H4 (cell line): ENCODE data around the gene CALN1. TPM values are rescaled to one million over a fixed set of nuclear protein-coding genes. Genes with fewer than 3 reads are reported as not detected.
"Not testable (repeated sequence)": the region's sequence is repeated elsewhere in the genome, so short reads cannot be mapped to it uniquely, and the experiment has no call there.

ENCODE experiments used
- DNase-seq: peaks from one replicate; pipeline ENCODE4 v3.0.0-alpha.2; 2015; ENCODE audit warnings: low spot score
- total RNA-seq: library from RNA; depleted of rRNA; stranded (reverse); fragments of >200 nt; shearing (Covaris generic); gene quantifications from 2 replicates; pipeline ENCODE4 v1.2.3, GENCODE V29; 2014

CALN1 gene
- total RNA-seq, 1 experiment from 2014 or later = 6.5 TPM

DNA sequence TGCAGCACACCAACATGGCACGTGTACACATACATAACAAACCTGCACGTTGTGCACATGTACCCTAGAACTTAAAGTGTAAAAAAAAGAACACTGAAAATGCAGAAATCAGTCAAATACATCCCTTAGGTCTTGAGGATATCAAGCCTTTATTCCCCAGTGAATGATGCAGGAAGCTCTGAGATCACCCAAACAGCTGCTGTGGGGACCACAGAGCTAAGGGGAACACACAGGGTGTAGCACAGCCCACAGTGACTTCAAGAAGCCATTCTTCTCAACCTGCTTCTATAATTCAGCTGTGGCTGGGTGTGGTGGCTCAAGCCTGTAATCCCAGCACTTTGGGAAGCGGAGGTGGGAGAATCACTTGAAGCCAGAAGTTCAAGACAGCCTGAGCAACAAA is 314.9 kb downstream of the CALN1 start:
- DNase-seq = no peak

DNA sequence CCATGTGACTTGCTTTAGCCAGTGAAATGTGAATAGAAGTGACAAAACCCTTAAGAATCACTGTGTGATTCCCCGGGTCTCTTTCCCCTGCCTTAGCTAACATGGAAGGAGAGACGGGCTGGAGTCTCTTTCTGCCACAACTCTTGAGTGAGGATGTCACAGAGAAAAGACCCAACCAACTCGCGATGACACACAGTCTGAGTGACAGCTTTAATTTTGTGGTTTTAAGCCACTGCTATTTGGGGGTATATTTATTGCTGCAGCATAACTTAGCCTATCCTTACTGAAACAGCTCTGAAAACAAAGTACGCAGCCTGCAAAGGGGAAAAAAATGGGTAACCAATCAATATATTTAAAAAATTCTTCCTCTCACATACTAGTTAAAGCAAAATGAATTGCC is 319.4 kb downstream of the CALN1 start:
- DNase-seq = no peak

- DNase-seq = no peak
Observed at GRCh38 chr7:72087926-72088325, 324.2 kb downstream of the CALN1 start.

DNA sequence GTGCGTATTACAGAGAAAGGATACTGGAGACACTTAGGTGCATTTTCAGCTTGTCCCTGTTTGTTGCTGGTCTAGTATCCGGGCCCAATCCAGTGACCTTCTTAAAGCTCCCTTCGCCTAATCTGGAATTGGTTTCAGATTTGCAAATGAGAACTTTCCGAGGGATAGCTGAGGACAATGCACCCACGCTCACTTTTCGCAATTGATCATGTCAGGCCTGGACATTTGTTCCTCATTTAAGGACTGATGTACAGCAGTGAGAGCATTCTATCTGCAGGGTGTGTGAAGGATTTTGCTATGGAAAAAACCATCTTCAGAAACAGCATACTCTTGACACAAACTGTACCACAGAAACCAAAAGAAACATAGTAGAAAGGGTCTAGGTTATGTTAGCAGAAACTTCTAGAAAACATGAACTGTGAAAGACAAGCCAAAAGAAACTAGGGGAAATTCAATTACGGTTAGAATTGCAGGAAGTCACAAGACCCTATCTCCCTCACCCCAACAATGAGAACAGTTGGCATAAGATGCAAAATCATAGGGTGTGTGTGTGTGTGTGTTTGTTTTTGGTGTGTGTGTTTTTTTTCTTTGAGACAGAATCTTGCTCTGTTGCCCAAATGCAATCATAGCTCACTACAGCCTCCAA is 331.1 kb downstream of the CALN1 start:
- DNase-seq = no peak

GRCh38 chr7:72080341-72080766 is 331.8 kb downstream of the CALN1 start:
- no peak for DNase-seq

- DNase-seq = no peak
Observed at GRCh38 chr7:72078856-72079255, 333.3 kb downstream of the CALN1 start.

GRCh38 chr7:72078301-72078700 is 333.8 kb downstream of the CALN1 start:
- DNase-seq = no peak

GRCh38 chr7:72077786-72078185 is 334.4 kb downstream of the CALN1 start:
- DNase-seq = no peak

DNA sequence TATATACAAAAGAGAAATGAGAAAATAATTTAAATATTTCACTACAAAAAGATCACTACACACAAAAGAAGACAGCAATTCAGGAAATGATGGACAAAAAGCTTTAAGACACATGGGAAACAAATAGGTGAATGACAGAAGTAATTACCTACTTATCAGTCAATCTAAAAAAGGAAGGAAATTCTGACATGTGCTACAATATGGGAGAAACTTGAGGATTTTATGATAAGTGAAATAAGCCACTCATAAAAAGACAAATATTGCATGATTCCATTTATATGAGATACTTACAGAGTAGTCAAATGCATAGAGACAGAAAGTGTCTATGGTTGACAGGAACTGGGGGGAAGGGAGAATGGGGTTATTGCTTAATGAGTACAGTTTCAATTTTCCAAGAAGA is 339.2 kb downstream of the CALN1 start:
- DNase-seq = no peak

- peak; percentile 15 for DNase-seq
Observed at GRCh38 chr7:72069263-72069662, 342.9 kb downstream of the CALN1 start.

- DNase-seq = not testable (repeated sequence)
Observed at GRCh38 chr7:72065764-72066163, 346.4 kb downstream of the CALN1 start.

DNA sequence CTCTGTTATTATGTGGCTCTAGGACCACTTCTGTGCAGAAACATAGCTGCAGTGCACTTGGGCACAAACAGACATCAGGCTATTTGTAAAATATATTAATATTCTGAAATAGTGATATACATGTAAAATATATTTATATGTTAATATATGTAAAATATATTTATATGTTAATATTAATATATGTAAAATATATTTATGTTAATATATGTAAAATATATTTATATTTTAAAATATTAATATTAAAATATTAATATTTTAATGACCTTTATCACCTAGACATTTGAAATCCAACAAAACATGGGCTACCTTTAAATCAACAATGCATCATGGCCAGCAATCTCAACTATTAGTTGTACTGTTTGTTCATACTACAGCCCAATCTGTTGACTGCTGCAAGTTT is 347.2 kb downstream of the CALN1 start:
- DNase-seq = no peak

GRCh38 chr7:72063330-72063729 is 348.8 kb downstream of the CALN1 start:
- DNase-seq = no peak

DNA sequence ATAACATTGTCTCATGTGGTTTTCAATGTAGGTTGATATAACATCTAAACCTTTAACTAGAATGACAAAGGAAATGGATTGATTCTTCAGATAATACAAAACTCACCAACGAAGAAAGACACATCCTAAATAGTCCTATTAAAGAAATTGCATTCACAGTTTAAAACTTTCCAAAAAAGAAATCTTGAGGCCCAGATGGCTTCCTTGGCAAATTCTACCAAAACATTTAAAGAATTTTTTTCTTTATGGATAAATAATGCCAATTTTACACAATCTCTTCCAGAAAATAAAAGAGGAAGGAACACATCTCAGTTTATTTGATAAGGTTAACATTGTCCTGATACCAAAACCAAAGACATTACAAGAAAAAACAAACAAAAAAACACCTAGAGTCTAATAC is 349.5 kb downstream of the CALN1 start:
- no peak for DNase-seq

GRCh38 chr7:72059925-72060324 is 352.2 kb downstream of the CALN1 start:
- DNase-seq = no peak

DNA sequence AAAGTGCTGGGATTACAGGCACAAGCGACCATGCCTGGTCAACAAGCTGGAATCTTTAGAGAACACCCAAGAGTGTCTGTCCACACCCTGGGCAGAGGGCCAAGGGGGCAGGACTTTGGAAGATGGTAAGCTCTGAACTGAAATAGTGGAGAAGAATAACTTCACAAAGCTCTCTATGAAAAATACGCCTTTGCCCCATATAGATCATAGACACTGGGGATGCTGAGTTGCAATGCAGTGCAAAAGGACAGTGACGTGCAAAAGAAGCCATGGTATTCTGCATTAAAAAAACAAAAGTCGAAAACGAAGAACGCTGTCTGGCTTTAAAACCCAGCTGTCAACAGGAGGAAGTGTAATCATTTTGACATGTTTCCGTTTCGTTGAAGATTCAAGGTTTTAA is 353.6 kb downstream of the CALN1 start:
- DNase-seq = no peak

DNA sequence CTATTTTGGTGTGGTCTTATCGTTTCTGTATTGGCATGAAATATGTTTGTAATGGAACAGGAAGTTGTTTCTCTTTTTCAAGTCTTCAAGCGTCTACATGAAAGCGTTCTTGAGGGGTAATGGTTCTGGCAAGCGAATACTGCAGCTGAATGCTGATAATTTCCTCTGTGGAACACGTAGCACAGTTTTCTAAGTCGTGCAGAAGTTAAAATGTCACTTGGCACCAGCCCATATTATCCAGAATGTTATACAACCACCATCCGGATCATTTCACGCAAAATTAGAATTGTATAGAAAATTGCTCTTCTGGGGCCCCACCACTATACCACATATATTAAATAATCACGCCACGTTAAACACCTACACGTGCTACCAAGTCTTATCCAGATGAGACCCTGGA is 354.3 kb downstream of the CALN1 start:
- no peak for DNase-seq

DNA sequence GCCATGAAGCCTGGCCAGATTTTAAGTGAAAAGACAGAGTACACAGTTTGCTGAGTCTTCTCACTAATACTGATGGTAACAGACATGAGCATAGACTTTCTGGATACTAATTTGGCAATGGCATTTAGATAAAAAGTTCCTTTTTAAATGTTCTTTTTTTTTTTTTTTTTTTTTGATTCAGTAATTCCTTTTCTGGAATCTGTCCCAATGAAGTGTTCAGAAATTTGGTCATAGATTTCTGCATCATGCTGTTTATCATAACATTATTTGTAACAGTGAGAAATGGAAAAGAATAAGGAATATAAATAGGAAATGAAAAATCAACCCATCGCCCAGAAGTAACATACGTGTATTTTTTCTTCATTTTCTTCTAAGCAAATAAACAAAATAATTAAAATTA is 354.9 kb downstream of the CALN1 start:
- DNase-seq = no peak

DNA sequence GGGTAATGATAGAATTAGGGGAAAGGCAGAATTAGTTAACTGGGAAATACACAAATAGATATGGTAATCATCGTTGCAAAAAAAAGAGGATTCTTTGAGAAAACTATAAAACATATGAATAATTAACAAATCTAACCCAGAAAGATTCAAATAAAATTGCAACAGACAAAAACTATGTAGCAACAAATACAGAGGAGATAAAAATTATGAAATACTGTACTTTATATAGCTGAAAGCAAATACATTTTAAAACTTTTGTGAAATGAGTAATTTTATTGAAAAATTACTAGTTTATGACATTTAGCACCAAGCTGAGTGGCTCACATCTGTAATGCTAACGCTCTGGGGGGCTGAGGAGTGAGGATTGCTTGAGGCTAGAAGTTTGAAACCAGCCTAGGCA is 356.7 kb downstream of the CALN1 start:
- no peak for DNase-seq

DNA sequence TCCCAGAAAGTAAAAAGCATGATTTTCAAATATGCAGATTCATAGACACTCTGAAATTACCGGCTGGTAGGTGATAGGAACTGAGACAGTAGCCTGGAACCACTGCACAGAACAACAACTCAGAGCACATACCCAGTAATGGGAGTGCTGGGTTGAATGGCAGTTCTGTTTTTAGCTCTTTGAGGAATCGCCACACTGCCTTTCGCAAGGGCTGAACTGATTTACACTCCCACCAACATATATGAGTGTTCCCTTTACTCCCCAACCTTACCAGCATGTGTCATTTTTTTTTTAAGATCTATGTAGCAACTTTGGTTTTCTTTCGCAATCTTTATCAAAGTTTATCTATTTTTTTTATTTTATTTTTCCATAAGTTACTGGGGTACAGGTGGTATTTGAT is 358.8 kb downstream of the CALN1 start:
- DNase-seq = no peak

- no peak for DNase-seq
Observed at GRCh38 chr7:72048420-72048819, 363.7 kb downstream of the CALN1 start.

- DNase-seq = peak; percentile 90
Observed at GRCh38 chr7:72042855-72043254, 369.3 kb downstream of the CALN1 start.

GRCh38 chr7:72040641-72041040 is 371.5 kb downstream of the CALN1 start:
- DNase-seq = peak; percentile 24

DNA sequence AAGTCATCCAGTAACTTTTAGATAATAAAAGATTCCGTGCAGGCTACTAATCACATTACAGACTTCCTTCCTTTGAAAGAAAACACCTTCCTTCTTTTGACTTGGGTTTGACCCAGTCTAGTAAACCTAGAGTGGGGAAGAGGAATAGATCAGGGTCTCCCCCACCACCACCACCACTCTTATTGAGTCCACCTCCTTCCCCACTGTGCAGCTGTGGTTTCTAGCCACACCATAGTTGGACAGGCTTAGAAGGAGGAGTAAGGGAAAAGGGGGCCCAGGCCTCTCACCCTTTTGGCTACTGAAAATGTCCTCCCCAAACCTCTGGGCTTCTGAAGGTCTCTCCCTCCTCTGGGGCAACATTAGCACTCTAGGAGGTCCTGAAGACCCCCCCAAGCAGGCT is 372.7 kb downstream of the CALN1 start:
- DNase-seq = no peak
